Astrocyte of the spinal cord (primary cell): ENCODE data around the gene SKP2.

Experiments
- DNase-seq: peaks from one replicate; pipeline ENCODE4 v3.0.0; 2011; ENCODE audit warnings: low read depth, low spot score
- H3K4me3 ChIP-seq: 2 replicates; pipeline ENCODE4 v1.5.1; 2011; ENCODE audit warnings: low read depth, mild to moderate bottlenecking, low read length, moderate library complexity
- CTCF ChIP-seq: IDR thresholded peaks from 2 replicates; pipeline ENCODE4 v1.5.1; 2012; ENCODE audit warnings: low read depth, mild to moderate bottlenecking, low read length, inconsistent platforms
- in situ Hi-C: cut with HindIII; loops from 2 replicates; pipeline ENCODE4 v1.10.0; 2017; ENCODE audit warnings: low sequenced_read_pairs

Gene SKP2

DNA sequence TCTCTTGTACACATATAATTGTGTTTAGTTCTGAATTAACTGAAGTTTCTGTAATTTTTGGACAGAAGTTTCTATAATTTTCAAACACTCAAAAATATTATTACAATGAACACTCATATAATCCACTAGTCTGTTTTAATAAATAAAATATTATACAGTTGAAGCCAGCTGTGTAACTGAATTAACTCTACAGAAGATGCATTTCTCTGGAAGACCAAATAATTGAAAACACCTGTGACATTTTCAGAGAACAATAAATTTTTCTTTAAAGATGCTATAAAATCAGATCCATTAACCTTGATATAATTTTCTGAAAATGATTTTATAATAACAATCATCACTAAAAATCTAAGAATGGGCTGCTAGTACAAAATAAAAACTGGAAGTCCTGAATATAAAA lies 75.1 kb downstream of the SKP2 start:
- no peak for DNase-seq
- H3K4me3 ChIP-seq, result no peak overlapping the region
- in situ Hi-C loops, result no loop called here
- TF ChIP-seq CTCF, result no peak

- H3K4me3 ChIP-seq, result no peak overlapping the region
- no peak for DNase-seq
- TF ChIP-seq CTCF, result no peak
- in situ Hi-C loops, result no loop called here
Observed at GRCh38 chr5:36228505-36228904, 76.6 kb downstream of the SKP2 start.

GRCh38 chr5:36230151-36230790 lies 78.4 kb downstream of the SKP2 start:
- H3K4me3 ChIP-seq, result no peak overlapping the region
- TF ChIP-seq CTCF, result no peak
- no peak for DNase-seq
- in situ Hi-C loops, result no loop called here

- no peak overlapping the region for H3K4me3 ChIP-seq
- TF ChIP-seq CTCF, result no peak
- in situ Hi-C loops, result no loop called here
- DNase-seq, result no peak
Observed at GRCh38 chr5:36232533-36232932, 80.6 kb downstream of the SKP2 start.
